ENCODE data around the gene ZCWPW1.

Gene ZCWPW1

DNA sequence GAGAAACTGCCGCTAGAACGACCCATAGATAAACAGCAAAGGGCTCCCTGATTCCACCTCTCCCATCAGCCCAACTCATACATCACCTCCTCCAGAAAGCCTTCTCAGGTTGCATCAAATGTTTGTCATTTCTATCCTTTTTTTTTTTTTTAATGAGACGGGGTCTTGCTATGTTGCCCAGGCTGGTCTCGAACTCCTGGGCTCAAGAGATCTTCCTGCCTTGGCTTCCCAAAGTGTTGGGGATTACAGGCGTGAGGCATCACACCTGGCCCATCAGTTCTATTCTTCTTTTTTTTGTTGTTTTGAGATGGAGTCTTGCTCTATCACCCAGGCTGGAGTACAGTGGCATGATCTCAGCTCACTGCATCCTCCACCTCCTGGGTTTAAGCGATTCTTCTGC lies 28.5 kb upstream of the ZCWPW1 start:
- ATAC-seq, result no peak

DNA sequence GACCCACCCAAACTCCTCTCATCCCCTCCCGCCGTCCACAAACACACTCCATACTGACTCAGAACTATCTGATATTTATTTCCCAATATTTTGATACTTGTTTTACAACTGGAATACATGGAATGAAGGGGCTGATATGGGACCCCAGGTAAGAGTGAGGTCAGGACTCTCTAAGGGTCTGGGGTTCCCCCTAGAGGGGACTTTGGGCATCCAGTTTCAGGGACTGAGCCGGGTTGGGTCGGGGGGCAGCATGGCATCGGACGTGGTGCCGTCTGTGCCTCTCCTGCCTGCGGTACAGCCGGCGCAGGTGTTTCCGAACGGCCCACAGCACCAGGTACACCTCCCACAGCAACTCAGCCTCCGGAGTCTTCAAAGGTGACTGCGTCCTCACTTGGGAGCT lies 28.1 kb upstream of the ZCWPW1 start:
- no peak for TF ChIP-seq ISL1 (CRISPR knock-in tag; IDR thresholded peaks at IDR 0.05)
- no peak for TF ChIP-seq SNAI2 (CRISPR knock-in tag; IDR thresholded peaks at IDR 0.05)
- no peak for TF ChIP-seq ESRRG (CRISPR knock-in tag; IDR thresholded peaks at IDR 0.05)
- TF ChIP-seq BACH2 (CRISPR knock-in tag; IDR thresholded peaks at IDR 0.05; ENCODE audit: borderline replicate concordance), result no peak
- TF ChIP-seq ARNTL (CRISPR knock-in tag; IDR thresholded peaks at IDR 0.05; ENCODE audit: borderline replicate concordance, low read depth), result no peak
- TF ChIP-seq, protein P1, sequence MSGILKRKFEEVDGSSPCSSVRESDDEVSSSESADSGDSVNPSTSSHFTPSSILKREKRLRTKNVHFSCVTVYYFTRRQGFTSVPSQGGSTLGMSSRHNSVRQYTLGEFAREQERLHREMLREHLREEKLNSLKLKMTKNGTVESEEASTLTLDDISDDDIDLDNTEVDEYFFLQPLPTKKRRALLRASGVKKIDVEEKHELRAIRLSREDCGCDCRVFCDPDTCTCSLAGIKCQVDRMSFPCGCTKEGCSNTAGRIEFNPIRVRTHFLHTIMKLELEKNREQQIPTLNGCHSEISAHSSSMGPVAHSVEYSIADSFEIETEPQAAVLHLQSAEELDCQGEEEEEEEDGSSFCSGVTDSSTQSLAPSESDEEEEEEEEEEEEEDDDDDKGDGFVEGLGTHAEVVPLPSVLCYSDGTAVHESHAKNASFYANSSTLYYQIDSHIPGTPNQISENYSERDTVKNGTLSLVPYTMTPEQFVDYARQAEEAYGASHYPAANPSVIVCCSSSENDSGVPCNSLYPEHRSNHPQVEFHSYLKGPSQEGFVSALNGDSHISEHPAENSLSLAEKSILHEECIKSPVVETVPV (CRISPR knock-in tag; IDR thresholded peaks at IDR 0.05), result no peak
- TF ChIP-seq CSDC2 (CRISPR knock-in tag; IDR thresholded peaks at IDR 0.05), result no peak
- TF ChIP-seq, protein P2, sequence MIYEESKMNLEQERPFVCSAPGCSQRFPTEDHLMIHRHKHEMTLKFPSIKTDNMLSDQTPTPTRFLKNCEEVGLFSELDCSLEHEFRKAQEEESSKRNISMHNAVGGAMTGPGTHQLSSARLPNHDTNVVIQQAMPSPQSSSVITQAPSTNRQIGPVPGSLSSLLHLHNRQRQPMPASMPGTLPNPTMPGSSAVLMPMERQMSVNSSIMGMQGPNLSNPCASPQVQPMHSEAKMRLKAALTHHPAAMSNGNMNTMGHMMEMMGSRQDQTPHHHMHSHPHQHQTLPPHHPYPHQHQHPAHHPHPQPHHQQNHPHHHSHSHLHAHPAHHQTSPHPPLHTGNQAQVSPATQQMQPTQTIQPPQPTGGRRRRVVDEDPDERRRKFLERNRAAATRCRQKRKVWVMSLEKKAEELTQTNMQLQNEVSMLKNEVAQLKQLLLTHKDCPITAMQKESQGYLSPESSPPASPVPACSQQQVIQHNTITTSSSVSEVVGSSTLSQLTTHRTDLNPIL (CRISPR knock-in tag; IDR thresholded peaks at IDR 0.05; ENCODE audit: low read depth), result no peak
- TF ChIP-seq GLIS3 (CRISPR knock-in tag; IDR thresholded peaks at IDR 0.05), result no peak
- no peak for TF ChIP-seq RARB (CRISPR knock-in tag; IDR thresholded peaks at IDR 0.05)
- TF ChIP-seq, protein P3, sequence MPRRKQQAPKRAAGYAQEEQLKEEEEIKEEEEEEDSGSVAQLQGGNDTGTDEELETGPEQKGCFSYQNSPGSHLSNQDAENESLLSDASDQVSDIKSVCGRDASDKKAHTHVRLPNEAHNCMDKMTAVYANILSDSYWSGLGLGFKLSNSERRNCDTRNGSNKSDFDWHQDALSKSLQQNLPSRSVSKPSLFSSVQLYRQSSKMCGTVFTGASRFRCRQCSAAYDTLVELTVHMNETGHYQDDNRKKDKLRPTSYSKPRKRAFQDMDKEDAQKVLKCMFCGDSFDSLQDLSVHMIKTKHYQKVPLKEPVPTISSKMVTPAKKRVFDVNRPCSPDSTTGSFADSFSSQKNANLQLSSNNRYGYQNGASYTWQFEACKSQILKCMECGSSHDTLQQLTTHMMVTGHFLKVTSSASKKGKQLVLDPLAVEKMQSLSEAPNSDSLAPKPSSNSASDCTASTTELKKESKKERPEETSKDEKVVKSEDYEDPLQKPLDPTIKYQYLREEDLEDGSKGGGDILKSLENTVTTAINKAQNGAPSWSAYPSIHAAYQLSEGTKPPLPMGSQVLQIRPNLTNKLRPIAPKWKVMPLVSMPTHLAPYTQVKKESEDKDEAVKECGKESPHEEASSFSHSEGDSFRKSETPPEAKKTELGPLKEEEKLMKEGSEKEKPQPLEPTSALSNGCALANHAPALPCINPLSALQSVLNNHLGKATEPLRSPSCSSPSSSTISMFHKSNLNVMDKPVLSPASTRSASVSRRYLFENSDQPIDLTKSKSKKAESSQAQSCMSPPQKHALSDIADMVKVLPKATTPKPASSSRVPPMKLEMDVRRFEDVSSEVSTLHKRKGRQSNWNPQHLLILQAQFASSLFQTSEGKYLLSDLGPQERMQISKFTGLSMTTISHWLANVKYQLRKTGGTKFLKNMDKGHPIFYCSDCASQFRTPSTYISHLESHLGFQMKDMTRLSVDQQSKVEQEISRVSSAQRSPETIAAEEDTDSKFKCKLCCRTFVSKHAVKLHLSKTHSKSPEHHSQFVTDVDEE (CRISPR knock-in tag; IDR thresholded peaks at IDR 0.05), result no peak
- no peak for TF ChIP-seq PPARA (CRISPR knock-in tag; IDR thresholded peaks at IDR 0.05; ENCODE audit: borderline replicate concordance)
- no peak for TF ChIP-seq ZFP30 (CRISPR knock-in tag; IDR thresholded peaks at IDR 0.05)
- TF ChIP-seq, protein P4, sequence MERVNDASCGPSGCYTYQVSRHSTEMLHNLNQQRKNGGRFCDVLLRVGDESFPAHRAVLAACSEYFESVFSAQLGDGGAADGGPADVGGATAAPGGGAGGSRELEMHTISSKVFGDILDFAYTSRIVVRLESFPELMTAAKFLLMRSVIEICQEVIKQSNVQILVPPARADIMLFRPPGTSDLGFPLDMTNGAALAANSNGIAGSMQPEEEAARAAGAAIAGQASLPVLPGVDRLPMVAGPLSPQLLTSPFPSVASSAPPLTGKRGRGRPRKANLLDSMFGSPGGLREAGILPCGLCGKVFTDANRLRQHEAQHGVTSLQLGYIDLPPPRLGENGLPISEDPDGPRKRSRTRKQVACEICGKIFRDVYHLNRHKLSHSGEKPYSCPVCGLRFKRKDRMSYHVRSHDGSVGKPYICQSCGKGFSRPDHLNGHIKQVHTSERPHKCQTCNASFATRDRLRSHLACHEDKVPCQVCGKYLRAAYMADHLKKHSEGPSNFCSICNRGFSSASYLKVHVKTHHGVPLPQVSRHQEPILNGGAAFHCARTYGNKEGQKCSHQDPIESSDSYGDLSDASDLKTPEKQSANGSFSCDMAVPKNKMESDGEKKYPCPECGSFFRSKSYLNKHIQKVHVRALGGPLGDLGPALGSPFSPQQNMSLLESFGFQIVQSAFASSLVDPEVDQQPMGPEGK (CRISPR knock-in tag; IDR thresholded peaks at IDR 0.05; ENCODE audit: borderline replicate concordance), result no peak
- TF ChIP-seq ZFP3 (CRISPR knock-in tag; IDR thresholded peaks at IDR 0.05), result no peak
- TF ChIP-seq OSR1 (CRISPR knock-in tag; IDR thresholded peaks at IDR 0.05), result no peak
- no peak for ATAC-seq

More for the DNA sequence above, 28.5 kb upstream of the ZCWPW1 start:
- TF ChIP-seq TOX (CRISPR knock-in tag; IDR thresholded peaks at IDR 0.05; ENCODE audit: borderline replicate concordance) (no peak), ARNTL (CRISPR knock-in tag; IDR thresholded peaks at IDR 0.05; ENCODE audit: borderline replicate concordance, low read depth) (no peak), CSDC2 (CRISPR knock-in tag; IDR thresholded peaks at IDR 0.05) (no peak), ZFP3 (CRISPR knock-in tag; IDR thresholded peaks at IDR 0.05) (no peak), RARB (CRISPR knock-in tag; IDR thresholded peaks at IDR 0.05) (no peak), GLIS3 (CRISPR knock-in tag; IDR thresholded peaks at IDR 0.05) (no peak)

DNA sequence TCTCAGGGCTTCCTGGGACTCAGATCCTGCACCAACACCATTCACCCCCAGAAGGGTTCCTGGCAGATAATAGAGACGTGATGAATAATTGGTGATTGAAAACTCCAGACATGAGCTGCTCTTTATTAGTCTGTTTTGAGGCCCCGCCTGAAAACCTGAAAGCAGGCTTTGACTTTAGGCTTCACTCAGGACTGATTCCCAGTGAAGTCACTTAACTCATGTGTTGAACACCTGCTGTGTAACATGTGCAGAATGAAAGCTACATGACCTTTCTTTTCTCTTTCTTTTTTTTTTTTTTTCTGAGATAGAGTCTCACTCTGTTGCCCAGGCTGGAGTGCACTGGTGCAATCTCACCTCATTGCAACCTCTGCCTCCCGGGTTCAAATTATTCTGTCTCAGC lies 26.7 kb upstream of the ZCWPW1 start:
- no peak for TF ChIP-seq OSR1 (CRISPR knock-in tag; IDR thresholded peaks at IDR 0.05)
- TF ChIP-seq TCF4 (CRISPR knock-in tag; IDR thresholded peaks at IDR 0.05; ENCODE audit: borderline replicate concordance), result no peak
- no peak for TF ChIP-seq PPARA (CRISPR knock-in tag; IDR thresholded peaks at IDR 0.05; ENCODE audit: borderline replicate concordance)
- no peak for TF ChIP-seq ZFP3 (CRISPR knock-in tag; IDR thresholded peaks at IDR 0.05)
- TF ChIP-seq GLIS3 (CRISPR knock-in tag; IDR thresholded peaks at IDR 0.05), result no peak
- no peak for TF ChIP-seq ARNTL (CRISPR knock-in tag; IDR thresholded peaks at IDR 0.05; ENCODE audit: borderline replicate concordance, low read depth)
- TF ChIP-seq, protein P2 (CRISPR knock-in tag; IDR thresholded peaks at IDR 0.05; ENCODE audit: low read depth), result no peak
- TF ChIP-seq, protein P1 (CRISPR knock-in tag; IDR thresholded peaks at IDR 0.05), result no peak
- no peak for TF ChIP-seq BACH2 (CRISPR knock-in tag; IDR thresholded peaks at IDR 0.05; ENCODE audit: borderline replicate concordance)
- no peak for TF ChIP-seq RARB (CRISPR knock-in tag; IDR thresholded peaks at IDR 0.05)
- TF ChIP-seq ZNF70 (CRISPR knock-in tag; IDR thresholded peaks at IDR 0.05), result no peak
- TF ChIP-seq TOX (CRISPR knock-in tag; IDR thresholded peaks at IDR 0.05; ENCODE audit: borderline replicate concordance), result no peak
- TF ChIP-seq, protein P5, sequence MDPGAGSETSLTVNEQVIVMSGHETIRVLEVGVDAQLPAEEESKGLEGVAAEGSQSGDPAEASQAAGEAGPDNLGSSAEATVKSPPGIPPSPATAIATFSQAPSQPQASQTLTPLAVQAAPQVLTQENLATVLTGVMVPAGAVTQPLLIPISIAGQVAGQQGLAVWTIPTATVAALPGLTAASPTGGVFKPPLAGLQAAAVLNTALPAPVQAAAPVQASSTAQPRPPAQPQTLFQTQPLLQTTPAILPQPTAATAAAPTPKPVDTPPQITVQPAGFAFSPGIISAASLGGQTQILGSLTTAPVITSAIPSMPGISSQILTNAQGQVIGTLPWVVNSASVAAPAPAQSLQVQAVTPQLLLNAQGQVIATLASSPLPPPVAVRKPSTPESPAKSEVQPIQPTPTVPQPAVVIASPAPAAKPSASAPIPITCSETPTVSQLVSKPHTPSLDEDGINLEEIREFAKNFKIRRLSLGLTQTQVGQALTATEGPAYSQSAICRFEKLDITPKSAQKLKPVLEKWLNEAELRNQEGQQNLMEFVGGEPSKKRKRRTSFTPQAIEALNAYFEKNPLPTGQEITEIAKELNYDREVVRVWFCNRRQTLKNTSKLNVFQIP (CRISPR knock-in tag; IDR thresholded peaks at IDR 0.05; ENCODE audit: borderline replicate concordance, low read depth), result no peak
- TF ChIP-seq ZC3H10 (CRISPR knock-in tag; IDR thresholded peaks at IDR 0.05), result no peak
- no peak for TF ChIP-seq ZNF8 (CRISPR knock-in tag; IDR thresholded peaks at IDR 0.05)
- TF ChIP-seq CSDC2 (CRISPR knock-in tag; IDR thresholded peaks at IDR 0.05), result no peak
- TF ChIP-seq ZNF565 (CRISPR knock-in tag; conservative IDR thresholded peaks at IDR 0.05; ENCODE audit: low read depth), result no peak
- TF ChIP-seq, protein P4 (CRISPR knock-in tag; IDR thresholded peaks at IDR 0.05; ENCODE audit: borderline replicate concordance), result no peak
- ATAC-seq, result no peak
